Activated naive CD4-positive, alpha-beta T cell treated with anti-CD3 and anti-CD28 coated beads, Interleukin-2, amount 50 U/mL, for 72 hours (primary cell): ENCODE measurements around the gene KCNK4. TPM values are rescaled to one million over a fixed set of nuclear protein-coding genes. Genes with fewer than 3 reads are reported as not detected.
"Not testable (repeated sequence)": the region's sequence is repeated elsewhere in the genome, so short reads cannot be mapped to it uniquely, and the experiment has no call there.

Experiments
- ATAC-seq, 2 donors: fragments of 150-1000 bp; cut with Tn5 transposase; 2 replicates each; pipeline ENCODE4 v1.10.0; 2021; ENCODE audit warnings: mild to moderate bottlenecking in 2 of 2, moderate library complexity in 2 of 2
- DNase-seq, 2 donors: peaks; one replicate each; pipeline ENCODE4 v3.0.0; 2021 to 2022; ENCODE audit warnings: low spot score in 2 of 2
- H3K27ac Mint-ChIP-seq, 2 donors: one replicate each; pipeline ENCODE4 v1.8.0; 2022; ENCODE audit warnings: mild to moderate bottlenecking in 2 of 2, mixed read lengths in 2 of 2
- H3K36me3 Mint-ChIP-seq, 2 donors: one replicate each; pipeline ENCODE4 v1.8.0; 2022; ENCODE audit warnings: mixed read lengths in 2 of 2
- H3K9me3 Mint-ChIP-seq, 2 donors: one replicate each; pipeline ENCODE4 v1.8.0; 2022; ENCODE audit warnings: mixed read lengths in 2 of 2
- total RNA-seq, 2 donors: library from RNA; stranded (reverse); gene quantifications; one replicate each; pipeline ENCODE4 v1.2.3, GENCODE V29; 2022

The KCNK4 gene
- total RNA-seq, 2 donors from 2014 or later = 0.23 to 0.46 TPM

DNA sequence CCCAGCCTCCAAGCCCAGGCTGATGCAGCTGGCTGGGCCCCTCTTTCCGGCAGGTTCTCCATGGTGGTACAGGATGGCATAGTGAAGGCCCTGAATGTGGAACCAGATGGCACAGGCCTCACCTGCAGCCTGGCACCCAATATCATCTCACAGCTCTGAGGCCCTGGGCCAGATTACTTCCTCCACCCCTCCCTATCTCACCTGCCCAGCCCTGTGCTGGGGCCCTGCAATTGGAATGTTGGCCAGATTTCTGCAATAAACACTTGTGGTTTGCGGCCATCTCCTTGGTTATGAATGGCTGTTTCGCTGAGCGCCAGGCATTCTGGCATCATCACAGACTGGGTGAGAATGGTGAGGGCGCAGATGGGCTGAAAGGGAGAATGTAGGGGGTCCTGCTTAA, 30.4 kb downstream of the KCNK4 start:
- Mint-ChIP-seq H3K9me3 (no peaks in the 10 kb centered on the region), H3K36me3 (peaks cover 24 to 25% of the 10 kb centered on the region in 2 donors), H3K27ac (no peak overlapping the region)
- DNase-seq = no peak
- no peak for ATAC-seq

- ATAC-seq (no peak), DNase-seq (no peak)
- H3K27ac Mint-ChIP-seq = peak overlapping the region in 1 of 2 donors; percentile 65
- H3K9me3 Mint-ChIP-seq = no peaks in the 10 kb centered on the region
- H3K36me3 Mint-ChIP-seq = peaks cover 12 to 15% of the 10 kb centered on the region in 2 donors
Measured at GRCh38 chr11:64322925-64323260, 31.8 kb downstream of the KCNK4 start.

DNA sequence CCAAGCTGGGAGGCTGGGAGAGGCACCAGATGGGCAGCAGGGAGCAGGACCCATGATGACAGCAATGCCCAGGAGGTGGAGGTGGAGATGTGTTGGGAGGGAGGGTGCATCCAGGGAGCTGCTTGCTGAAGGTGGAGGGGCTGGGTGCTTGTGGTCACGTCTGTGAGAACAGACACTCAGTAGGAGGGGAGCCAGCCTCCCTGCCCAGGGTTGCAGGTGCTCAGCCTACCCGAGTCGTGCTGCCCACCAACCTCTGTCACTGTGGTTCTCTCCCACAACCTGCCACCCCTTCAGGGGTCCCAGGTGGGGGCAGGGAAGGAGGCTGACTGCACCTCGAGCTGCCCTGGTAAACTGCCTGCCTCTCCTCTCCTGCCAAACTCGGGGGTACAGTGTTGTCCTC, 32.3 kb downstream of the KCNK4 start:
- Mint-ChIP-seq H3K9me3 (no peaks in the 10 kb centered on the region), H3K36me3 (peaks cover 7 to 10% of the 10 kb centered on the region in 2 donors), H3K27ac (peak overlapping the region in 1 of 2 donors; percentile 65)
- no peak for ATAC-seq
- no peak for DNase-seq

- peak overlapping the region; percentile 9 to 75 for H3K27ac Mint-ChIP-seq
- not testable (repeated sequence) for ATAC-seq, H3K9me3 Mint-ChIP-seq, H3K36me3 Mint-ChIP-seq, DNase-seq
Measured at GRCh38 chr11:64323984-64324383, 32.9 kb downstream of the KCNK4 start.

DNA sequence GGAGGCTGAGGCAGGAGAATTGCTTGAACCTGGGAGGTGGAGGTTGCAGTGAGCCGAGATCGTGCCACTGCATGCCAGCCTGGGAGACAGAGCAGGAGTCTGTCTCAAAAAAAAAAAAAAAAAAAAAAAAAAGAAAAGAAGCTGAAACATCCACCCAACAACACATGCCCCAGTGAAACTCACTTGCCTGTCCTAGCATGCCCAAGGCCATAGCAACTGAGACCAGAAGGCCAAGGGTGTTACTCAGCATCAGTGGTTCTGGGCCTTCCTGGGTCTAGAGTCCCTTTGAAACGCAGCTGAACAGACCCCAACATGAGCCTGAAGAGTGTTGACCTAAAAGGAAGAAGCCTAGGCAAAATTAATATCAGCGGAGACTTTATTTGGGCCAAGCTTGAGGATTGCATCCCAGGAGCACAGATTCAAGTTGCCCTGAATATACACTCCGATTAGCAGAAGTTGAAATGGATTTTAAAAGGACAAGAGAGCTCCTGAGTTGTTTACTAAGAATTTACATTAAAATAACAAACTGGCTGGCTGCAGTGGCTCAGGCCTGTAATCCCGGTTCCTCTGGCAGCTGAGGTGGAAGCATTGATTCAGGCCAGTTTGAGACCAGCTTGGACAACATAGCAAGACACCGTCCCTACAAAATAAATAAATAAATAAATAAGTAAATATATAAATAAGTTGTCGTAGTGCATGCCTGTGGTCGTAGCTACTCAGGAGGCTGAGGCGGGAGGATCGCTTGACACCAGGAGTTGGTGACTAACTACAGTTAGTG, 33.8 kb downstream of the KCNK4 start:
- Mint-ChIP-seq H3K27ac (peak overlapping the region in 1 of 2 donors; percentile 75), H3K36me3 (peaks cover 0 to 9% of the 10 kb centered on the region in 2 donors), H3K9me3 (no peaks in the 10 kb centered on the region)
- DNase-seq = no peak
- no peak for ATAC-seq

- no peak for ATAC-seq
- Mint-ChIP-seq H3K27ac (no peak overlapping the region), H3K9me3 (no peaks in the 10 kb centered on the region), H3K36me3 (no peaks in the 10 kb centered on the region)
- no peak for DNase-seq
Measured at GRCh38 chr11:64327375-64327774, 36.3 kb downstream of the KCNK4 start.

DNA sequence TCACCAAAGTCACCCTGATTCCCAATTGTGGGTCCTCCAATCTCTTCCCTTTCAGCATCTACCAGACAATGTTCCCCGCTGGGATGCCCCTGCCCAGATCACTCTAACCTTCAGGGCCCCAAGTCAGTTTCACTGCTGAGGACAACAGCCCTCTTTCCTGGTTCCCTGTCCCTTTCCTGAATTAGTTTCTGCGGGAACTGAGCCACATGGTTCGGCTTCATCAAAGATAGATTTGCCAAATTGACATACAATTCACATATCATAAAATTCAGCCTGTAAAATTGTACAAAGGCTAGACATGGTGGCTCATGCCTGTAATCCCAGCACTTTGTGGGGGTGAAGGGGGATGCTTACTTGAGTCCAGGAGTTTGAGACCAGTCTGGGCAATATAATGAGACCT, 36.9 kb downstream of the KCNK4 start:
- Mint-ChIP-seq H3K27ac (no peak overlapping the region), H3K9me3 (no peaks in the 10 kb centered on the region), H3K36me3 (no peaks in the 10 kb centered on the region)
- no peak for DNase-seq
- no peak for ATAC-seq

GRCh38 chr11:64330888-64331287, 39.8 kb downstream of the KCNK4 start:
- ATAC-seq (no peak), DNase-seq (no peak)
- Mint-ChIP-seq H3K9me3 (no peaks in the 10 kb centered on the region), H3K36me3 (no peaks in the 10 kb centered on the region), H3K27ac (no peak overlapping the region)

DNA sequence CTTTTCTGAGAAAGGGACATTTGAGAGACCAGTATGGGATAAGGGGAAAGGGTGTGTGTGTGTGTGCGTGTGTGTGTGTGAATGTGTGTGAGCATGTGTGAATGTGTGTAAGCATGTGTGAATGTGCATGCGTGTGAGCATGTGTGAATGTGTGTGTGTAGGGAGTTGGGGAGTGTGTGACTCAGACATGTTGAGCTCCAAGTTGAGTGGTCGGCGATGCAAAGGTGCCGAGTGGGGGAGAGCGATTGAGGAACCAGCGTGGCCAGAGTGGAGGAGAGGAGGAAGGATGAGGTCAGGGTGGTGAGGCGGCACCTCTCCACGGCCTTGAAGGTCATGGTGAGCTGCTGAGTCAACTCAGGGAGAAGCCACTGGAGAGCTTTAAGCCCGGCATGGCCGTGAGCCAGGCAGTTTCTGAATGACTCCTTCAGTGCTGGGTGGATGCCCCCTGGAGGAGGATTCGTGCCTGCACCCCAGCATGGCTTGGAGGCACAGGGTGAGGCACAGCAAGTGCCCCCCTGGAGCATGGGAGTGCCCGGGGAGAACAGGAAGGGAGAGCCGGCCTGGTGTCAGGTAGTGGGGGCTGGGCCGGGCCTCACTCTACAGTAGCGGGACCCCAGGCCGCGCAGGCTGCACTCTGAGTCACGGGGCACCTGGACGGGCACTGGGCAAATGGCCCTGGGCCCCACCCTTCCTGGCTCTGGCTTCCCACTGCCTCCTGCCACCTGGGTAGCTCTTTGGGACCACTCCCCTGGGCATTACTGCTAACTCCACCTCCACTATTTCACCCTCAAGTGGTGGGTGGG, 40.7 kb downstream of the KCNK4 start:
- peak; percentile 78 to 89 for DNase-seq
- ATAC-seq = peak; percentile 84 to 90
- peak overlapping the region; percentile 12 for H3K27ac Mint-ChIP-seq
- no peaks in the 10 kb centered on the region for H3K9me3 Mint-ChIP-seq
- H3K36me3 Mint-ChIP-seq = no peaks in the 10 kb centered on the region

- no peaks in the 10 kb centered on the region for H3K36me3 Mint-ChIP-seq
- no peaks in the 10 kb centered on the region for H3K9me3 Mint-ChIP-seq
- ATAC-seq (no peak), DNase-seq (no peak)
- H3K27ac Mint-ChIP-seq = no peak overlapping the region
Measured at GRCh38 chr11:64333556-64333955, 42.5 kb downstream of the KCNK4 start.

GRCh38 chr11:64334764-64335735, 43.9 kb downstream of the KCNK4 start:
- DNase-seq (peak; percentile 55 to 79), ATAC-seq (peak; percentile 70 to 81)
- peaks cover 0 to 10% of the 10 kb centered on the region in 2 donors for H3K36me3 Mint-ChIP-seq
- peak overlapping the region; percentile 11 to 79 for H3K27ac Mint-ChIP-seq
- H3K9me3 Mint-ChIP-seq = no peaks in the 10 kb centered on the region

- DNase-seq (no peak), ATAC-seq (no peak)
- H3K36me3 Mint-ChIP-seq = peaks cover 5 to 10% of the 10 kb centered on the region in 2 donors
- H3K27ac Mint-ChIP-seq = peak overlapping the region in 1 of 2 donors; percentile 47
- no peaks in the 10 kb centered on the region for H3K9me3 Mint-ChIP-seq
Measured at GRCh38 chr11:64337538-64338249, 46.6 kb downstream of the KCNK4 start.

- Mint-ChIP-seq H3K27ac (peak overlapping the region in 1 of 2 donors; percentile 83), H3K9me3 (no peaks in the 10 kb centered on the region), H3K36me3 (peaks cover 5 to 10% of the 10 kb centered on the region in 2 donors)
- ATAC-seq (no peak), DNase-seq (no peak)
Measured at GRCh38 chr11:64338716-64339115, 47.6 kb downstream of the KCNK4 start.

- Mint-ChIP-seq H3K36me3 (peaks cover 5 to 10% of the 10 kb centered on the region in 2 donors), H3K27ac (peak overlapping the region; percentile 83 to 95)
- no peak for ATAC-seq
Measured at GRCh38 chr11:64339286-64339685, 48.2 kb downstream of the KCNK4 start.

GRCh38 chr11:64339754-64340408, 48.8 kb downstream of the KCNK4 start, which contains the start of gene CCDC88B:
Gene CCDC88B (plus strand): TSS chr11:64340204. CDS start chr11:64340267, 63 bp downstream.
- H3K36me3 Mint-ChIP-seq = peaks cover 5 to 10% of the 10 kb centered on the region in 2 donors
- no peaks in the 10 kb centered on the region for H3K9me3 Mint-ChIP-seq
- ATAC-seq (peak; percentile 76 to 85), DNase-seq (peak; percentile 80 to 85)
- H3K27ac Mint-ChIP-seq = peak within 1 kb of the TSS; percentile 83 to 95

More at GRCh38 chr11:64339286-64339685, 48.2 kb downstream of the KCNK4 start:
- no peak for DNase-seq
- no peaks in the 10 kb centered on the region for H3K9me3 Mint-ChIP-seq
